Ovary (tissue), 9 donors: Measurements from ENCODE around the gene P2RY8. TPM values are rescaled to one million over a fixed set of nuclear protein-coding genes. Genes with fewer than 3 reads are reported as not detected.

Experiments used
- DNase-seq, 5 donors: peaks; one replicate each; pipeline ENCODE4 v3.0.0-alpha.2; 2019 to 2020
- H3K27ac ChIP-seq, 2 donors: fragments of 200-600 bp; one replicate each; pipeline versions ENCODE4 v1.5.1 to v1.8.0; 2019 to 2022
- H3K27me3 ChIP-seq: fragments of 200-600 bp; one replicate; pipeline ENCODE4 v1.8.0; 2022
- H3K36me3 ChIP-seq: fragments of 200-600 bp; sonication (generic); one replicate; pipeline ENCODE4 v1.5.1; 2019
- H3K4me1 ChIP-seq: one replicate; pipeline ENCODE4 v1.8.1; 2013; ENCODE audit warnings: mild to moderate bottlenecking, moderate library complexity; ENCODE audit not compliant: insufficient read depth
- H3K4me3 ChIP-seq: fragments of 200-600 bp; sonication (generic); one replicate; pipeline ENCODE4 v1.5.1; 2017
- H3K9me3 ChIP-seq, 2 donors: fragments of 200-600 bp in 1 of 2; sonication (generic) in 1 of 2; one replicate each; pipeline versions ENCODE4 v1.5.1 to v1.8.1; 2013 to 2019; ENCODE audit warnings: mild to moderate bottlenecking in 1 of 2, moderate library complexity in 1 of 2
- EP300 ChIP-seq: sonication (generic); formaldehyde crosslinking; IDR thresholded peaks from one replicate; pipeline ENCODE4 v1.6.1; 2017; ENCODE audit warnings: antibody characterized with exemption
- POLR2A ChIP-seq: fragments of 450-650 bp; IDR thresholded peaks from one replicate; pipeline ENCODE4 v1.6.1; 2017; ENCODE audit warnings: antibody characterized with exemption, mild to moderate bottlenecking, moderate library complexity
- WGBS, 3 donors: extraction: QIAGEN DNeasy Blood & Tissue Kit in 1 of 3; methylation state at CpG; one replicate each; pipeline versions ENCODE4 v1.1.5 to v1.1.7; 2013 to 2017; 5-methylcytosine and 5-hydroxymethylcytosine counted together
- intact Hi-C, 4 donors: fragments of 100-400 bp; cut with DNase I; formaldehyde crosslinking; loops; one replicate each; pipeline versions ENCODE4 v1.11.0 to v1.15.1; 2022 to 2023
- polyA plus RNA-seq, 2 donors: library from polyadenylated mRNA; stranded (reverse); fragments of 200-250 nt in 1 of 2; fragments of 350-450 nt in 1 of 2; fragmentation: Illumina TruSeq in 1 of 2; extraction: RNeasy Lipid Tissue Mini Kit (QIAGEN cat#74804) in 1 of 2; gene quantifications; one replicate each; pipeline ENCODE4 v1.2.3, GENCODE V29; 2013 to 2014
- total RNA-seq, 7 donors: library from RNA; depleted of rRNA in 2 of 7; stranded (reverse); fragments of >200 nt in 2 of 7; fragmentation: NEBNext Ultra II Directional in 3 of 7; extraction: Animal tissue kit (Norgen Biotek cat#: 25700) in 3 of 7; gene quantifications; one replicate each; pipeline versions ENCODE4 v1.1.0 to v1.2.4, GENCODE V29; 2016 to 2023
- TF ChIP-seq, protein P1 (sequence below), 3 donors: fragments of 450-650 bp in 2 of 3; fragments of 200-600 bp in 1 of 3; IDR thresholded peaks; one replicate each; pipeline versions ENCODE4 v1.5.1 to v1.8.0; 2016 to 2022; ENCODE audit warnings: antibody characterized with exemption in 3 of 3, mild to moderate bottlenecking in 1 of 3
- donor health status: DM: no; HTN: no; CAD: no; lungs with moderate emphysema.
- donor health status: DM: no; HTN: no; CAD: no.
- donor health status: Bipolar disorder and iron deficiency.
- donor health status: DM: yes; HTN: yes; CAD: no.
- donor health status: DM: no; HTN: no; CAD: no.
- donor health status: DM: yes; HTN: yes; CAD: no.

The P2RY8 gene
- total and polyA plus RNA-seq, 9 donors: 0.48 to 1.4 (median 0.99) TPM

DNA sequence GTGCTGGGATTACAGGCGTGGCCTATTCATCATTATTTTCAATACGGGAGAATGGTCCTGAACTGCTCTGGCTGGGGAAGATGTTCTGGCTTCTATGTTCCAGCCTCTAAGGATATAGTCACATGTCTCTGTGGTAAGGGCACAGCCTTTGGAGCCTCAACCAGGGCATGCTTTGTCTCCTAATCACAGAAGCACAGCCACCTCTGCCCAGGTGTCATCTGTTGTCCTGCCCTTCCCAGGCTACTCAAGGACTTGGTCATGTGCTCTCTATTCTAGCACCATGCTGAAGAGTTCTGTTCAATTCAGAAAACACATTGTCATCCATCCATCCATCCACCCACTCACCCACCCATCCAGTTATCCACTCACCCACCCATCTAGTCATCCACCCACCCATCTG lies 113.8 kb downstream of the P2RY8 start:
- Histone ChIP-seq H3K36me3 (no peaks in the 10 kb centered on the region), H3K27ac (no peak overlapping the region), H3K27me3 (no peaks in the 10 kb centered on the region), H3K4me3 (no peak overlapping the region), H3K9me3 (peaks cover 0 to 4% of the 10 kb centered on the region in 2 donors), H3K4me1 (no peaks in the 10 kb centered on the region)
- 50 to 78% (median 50%) methylated on average over 2 of the region's 2 CpGs for WGBS, 3 donors
- peak in 1 of 5 donors; percentile 7 for DNase-seq
- no peak for TF ChIP-seq EP300
- TF ChIP-seq, protein P1, sequence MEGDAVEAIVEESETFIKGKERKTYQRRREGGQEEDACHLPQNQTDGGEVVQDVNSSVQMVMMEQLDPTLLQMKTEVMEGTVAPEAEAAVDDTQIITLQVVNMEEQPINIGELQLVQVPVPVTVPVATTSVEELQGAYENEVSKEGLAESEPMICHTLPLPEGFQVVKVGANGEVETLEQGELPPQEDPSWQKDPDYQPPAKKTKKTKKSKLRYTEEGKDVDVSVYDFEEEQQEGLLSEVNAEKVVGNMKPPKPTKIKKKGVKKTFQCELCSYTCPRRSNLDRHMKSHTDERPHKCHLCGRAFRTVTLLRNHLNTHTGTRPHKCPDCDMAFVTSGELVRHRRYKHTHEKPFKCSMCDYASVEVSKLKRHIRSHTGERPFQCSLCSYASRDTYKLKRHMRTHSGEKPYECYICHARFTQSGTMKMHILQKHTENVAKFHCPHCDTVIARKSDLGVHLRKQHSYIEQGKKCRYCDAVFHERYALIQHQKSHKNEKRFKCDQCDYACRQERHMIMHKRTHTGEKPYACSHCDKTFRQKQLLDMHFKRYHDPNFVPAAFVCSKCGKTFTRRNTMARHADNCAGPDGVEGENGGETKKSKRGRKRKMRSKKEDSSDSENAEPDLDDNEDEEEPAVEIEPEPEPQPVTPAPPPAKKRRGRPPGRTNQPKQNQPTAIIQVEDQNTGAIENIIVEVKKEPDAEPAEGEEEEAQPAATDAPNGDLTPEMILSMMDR (IDR thresholded peaks at IDR 0.05): no peak
- no peak for TF ChIP-seq POLR2A
- intact Hi-C loops: no loop called here

DNA sequence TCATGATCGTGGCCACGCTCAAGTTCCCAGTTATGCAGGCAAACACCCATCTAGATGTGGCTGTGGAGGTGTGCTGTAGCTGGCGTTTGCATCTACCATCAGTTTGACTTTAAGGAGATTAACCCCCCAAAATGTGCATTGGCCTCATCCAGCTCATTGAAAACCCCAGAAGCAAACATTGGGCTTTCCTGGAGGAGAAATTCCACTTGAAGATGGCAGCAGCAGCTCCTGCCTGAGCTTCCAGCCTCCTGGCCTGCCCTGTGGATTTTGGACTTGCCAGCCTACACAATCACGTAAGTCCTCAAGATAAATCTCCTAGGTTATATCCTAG lies 114.9 kb downstream of the P2RY8 start:
- DNase-seq: peak in 1 of 5 donors; percentile 13
- Histone ChIP-seq H3K36me3 (no peaks in the 10 kb centered on the region), H3K4me3 (no peak overlapping the region), H3K27ac (no peak overlapping the region), H3K27me3 (no peaks in the 10 kb centered on the region), H3K4me1 (no peaks in the 10 kb centered on the region), H3K9me3 (peaks cover 0 to 4% of the 10 kb centered on the region in 2 donors)
- TF ChIP-seq, protein P1 (IDR thresholded peaks at IDR 0.05): no peak
- no peak for TF ChIP-seq EP300
- 96 to 99% (median 98%) methylated on average over 4 of the region's 4 CpGs for WGBS, 3 donors
- intact Hi-C loops: no loop called here

DNA sequence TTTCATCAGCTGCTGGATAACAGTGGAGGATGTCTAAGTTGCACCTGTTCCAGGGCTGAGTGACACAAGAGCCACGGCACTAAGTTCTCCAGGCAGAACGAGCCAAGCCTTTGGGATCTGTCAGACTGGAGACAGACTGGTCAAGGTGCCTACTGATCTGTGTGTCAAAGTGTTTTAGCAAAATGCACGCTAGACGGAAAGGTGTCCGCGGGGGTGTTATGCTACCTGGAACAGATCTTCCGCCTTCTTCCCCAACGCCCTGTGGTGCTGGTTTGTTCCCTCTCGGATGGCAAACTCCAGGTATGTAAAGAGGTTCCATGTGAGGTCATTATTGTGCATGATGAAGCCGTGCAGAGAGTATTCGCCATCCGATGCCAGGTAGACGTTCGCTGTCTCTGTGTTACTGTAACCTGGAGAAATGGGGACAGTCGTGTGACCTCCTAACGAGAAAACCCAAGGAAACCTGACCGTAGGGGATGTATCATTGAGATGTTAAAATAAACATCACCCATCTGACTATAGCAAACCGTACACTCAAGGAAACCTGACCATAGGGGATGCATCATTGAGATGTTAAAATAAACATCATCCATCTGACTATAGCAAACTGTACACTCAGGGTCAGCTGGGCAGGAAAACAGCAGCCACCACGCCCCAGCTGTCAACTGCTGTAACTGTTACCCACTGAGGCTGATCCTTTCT lies 115.4 kb downstream of the P2RY8 start:
- no peaks in the 10 kb centered on the region for H3K4me1 ChIP-seq
- no peak for TF ChIP-seq POLR2A
- TF ChIP-seq, protein P1 (IDR thresholded peaks at IDR 0.05): no peak
- TF ChIP-seq EP300: no peak
- no peaks in the 10 kb centered on the region for H3K27me3 ChIP-seq
- H3K4me3 ChIP-seq: no peak overlapping the region
- peaks cover 0 to 4% of the 10 kb centered on the region in 2 donors for H3K9me3 ChIP-seq
- H3K27ac ChIP-seq: no peak overlapping the region
- 94 to 97% (median 96%) methylated on average over 19 of the region's 19 CpGs for WGBS, 3 donors
- H3K36me3 ChIP-seq: no peaks in the 10 kb centered on the region
- peak in 1 of 5 donors; percentile 26 for DNase-seq
- intact Hi-C loops: no loop called here

DNA sequence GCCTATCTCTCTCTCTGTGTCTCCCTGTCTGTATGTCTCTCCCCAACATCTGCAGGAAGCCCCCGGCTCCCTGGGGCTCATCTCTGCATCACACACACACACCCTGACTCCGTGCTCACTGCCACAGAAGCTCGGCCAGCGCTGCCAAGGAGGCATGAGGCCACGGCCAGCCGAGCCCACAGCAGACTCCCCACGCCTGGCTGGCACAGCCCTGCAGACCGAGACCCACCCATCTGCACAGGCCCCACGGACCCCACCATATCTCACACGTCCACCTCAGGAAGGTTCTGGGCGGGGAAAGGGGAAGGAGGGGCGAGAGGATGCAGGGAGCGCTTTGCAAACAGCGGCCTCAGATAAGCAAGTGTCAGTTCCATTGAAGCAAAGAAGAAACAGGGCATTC lies 116.6 kb downstream of the P2RY8 start:
- no peaks in the 10 kb centered on the region for H3K36me3 ChIP-seq
- TF ChIP-seq POLR2A: no peak
- TF ChIP-seq EP300: no peak

More for the DNA sequence above, 116.6 kb downstream of the P2RY8 start:
- H3K4me3 ChIP-seq: no peak overlapping the region
- H3K4me1 ChIP-seq: no peaks in the 10 kb centered on the region
- intact Hi-C loops: no loop called here
- no peaks in the 10 kb centered on the region for H3K27me3 ChIP-seq
- H3K27ac ChIP-seq: no peak overlapping the region
- 53 to 75% (median 65%) methylated on average over 14 of the region's 14 CpGs for WGBS, 3 donors
- peak in 1 of 5 donors; percentile 22 for DNase-seq
- H3K9me3 ChIP-seq: peaks cover 0 to 4% of the 10 kb centered on the region in 2 donors
